ENCODE results near the gene HAUS3.

- TF ChIP-seq CTCF (IDR thresholded peaks at IDR 0.05), result no peak
- no peak for TF ChIP-seq POLR2AphosphoS5 (IDR thresholded peaks at IDR 0.05; ENCODE audit: low read depth, low read length)
- no peak for TF ChIP-seq REST (IDR thresholded peaks at IDR 0.05; ENCODE audit: insufficient read depth in 1 of 2, low read depth in 2 of 2, low read length in 1 of 2)
- no peak for TF ChIP-seq TCF7L2 (IDR thresholded peaks at IDR 0.05; ENCODE audit: low read depth, low read length)
- no peak for TF ChIP-seq SIN3A (IDR thresholded peaks at IDR 0.05; ENCODE audit: borderline replicate concordance, insufficient read depth, low read depth, low read length)
Observed at GRCh38 chr4:2247128-2248043, 5.5 kb upstream of the HAUS3 start.
